GM18502 (cell line): Measurements from ENCODE around the gene RMND5B.
A peak's percentile ranks its signal among the peaks of the same experiment; 100 is the strongest.
"Not testable (repeated sequence)": the region's sequence is repeated elsewhere in the genome, so short reads cannot be mapped to it uniquely, and the experiment has no call there.

Experiments used
- ATAC-seq: cut with Tn5 transposase; IDR thresholded peaks from one replicate; pipeline ENCODE4 v1.9.1; 2021; ENCODE audit warnings: mild to moderate bottlenecking; ENCODE audit not compliant: unreplicated experiment, poor library complexity

The RMND5B gene

DNA sequence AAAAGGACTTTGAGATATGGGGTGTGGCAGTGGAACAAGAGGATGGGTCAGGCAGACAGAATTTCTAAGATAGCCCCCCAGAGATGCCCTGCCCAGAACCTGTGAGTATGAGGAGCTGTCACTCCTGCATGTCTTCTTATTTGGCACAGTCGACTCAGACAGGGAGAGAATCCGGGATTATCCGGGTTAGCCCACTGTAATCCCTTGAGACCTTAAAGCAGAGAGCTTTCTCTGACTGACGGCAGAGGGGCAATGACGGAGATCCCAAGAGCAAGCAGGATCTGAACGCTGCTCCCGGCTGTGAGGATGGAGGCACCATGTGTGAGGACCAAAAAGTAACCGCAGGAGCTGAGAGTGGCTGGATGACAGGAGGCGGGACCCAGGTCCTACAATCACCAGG lies 31.7 kb downstream of the RMND5B start:
- no peak for ATAC-seq

- ATAC-seq = peak; percentile 91
Observed at GRCh38 chr5:178163772-178164735, 33.2 kb downstream of the RMND5B start.

- ATAC-seq = no peak
Observed at GRCh38 chr5:178165581-178165980, 34.8 kb downstream of the RMND5B start.

DNA sequence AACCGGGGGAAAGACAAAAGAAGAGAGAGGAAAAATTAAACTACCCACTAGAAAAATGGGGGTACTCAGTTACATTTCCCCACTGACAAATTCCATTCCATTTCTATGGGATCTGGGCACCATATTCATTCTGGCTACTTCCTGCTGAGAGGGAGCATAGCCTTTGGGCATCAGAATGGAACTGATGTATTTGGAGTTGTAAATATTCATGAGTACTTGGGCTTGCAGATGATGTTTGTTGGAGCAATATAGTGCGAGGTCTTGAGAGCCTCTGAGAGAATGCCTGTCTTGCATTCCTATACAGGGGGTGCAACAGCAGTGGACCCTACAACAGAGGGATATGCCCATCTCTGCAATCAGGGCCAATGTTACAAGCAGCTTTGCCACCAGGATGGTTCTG lies 39.6 kb downstream of the RMND5B start:
- no peak for ATAC-seq

GRCh38 chr5:178174456-178174855 lies 43.6 kb downstream of the RMND5B start:
- no peak for ATAC-seq

- no peak for ATAC-seq
Observed at GRCh38 chr5:178176791-178177190, 46.0 kb downstream of the RMND5B start.

DNA sequence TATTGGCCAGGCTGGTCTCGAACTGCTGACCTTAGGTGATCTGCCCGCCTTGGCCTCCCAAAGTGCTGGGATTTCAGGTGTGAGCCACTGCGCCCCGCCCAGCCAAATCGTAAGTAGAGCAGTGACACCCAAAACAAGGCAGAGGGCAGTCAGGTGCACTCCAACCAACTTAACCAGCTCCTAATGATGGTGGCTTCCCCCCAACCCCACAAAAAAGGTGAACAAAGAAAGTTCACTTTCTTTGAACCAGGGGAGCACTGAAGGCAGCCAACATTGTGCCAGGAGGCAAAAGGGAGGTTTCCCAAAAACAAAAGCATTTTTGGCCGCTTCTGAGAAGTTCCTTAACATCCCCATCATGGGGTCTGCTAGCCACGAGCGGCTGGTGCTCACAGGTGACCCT lies 46.8 kb downstream of the RMND5B start:
- no peak for ATAC-seq

DNA sequence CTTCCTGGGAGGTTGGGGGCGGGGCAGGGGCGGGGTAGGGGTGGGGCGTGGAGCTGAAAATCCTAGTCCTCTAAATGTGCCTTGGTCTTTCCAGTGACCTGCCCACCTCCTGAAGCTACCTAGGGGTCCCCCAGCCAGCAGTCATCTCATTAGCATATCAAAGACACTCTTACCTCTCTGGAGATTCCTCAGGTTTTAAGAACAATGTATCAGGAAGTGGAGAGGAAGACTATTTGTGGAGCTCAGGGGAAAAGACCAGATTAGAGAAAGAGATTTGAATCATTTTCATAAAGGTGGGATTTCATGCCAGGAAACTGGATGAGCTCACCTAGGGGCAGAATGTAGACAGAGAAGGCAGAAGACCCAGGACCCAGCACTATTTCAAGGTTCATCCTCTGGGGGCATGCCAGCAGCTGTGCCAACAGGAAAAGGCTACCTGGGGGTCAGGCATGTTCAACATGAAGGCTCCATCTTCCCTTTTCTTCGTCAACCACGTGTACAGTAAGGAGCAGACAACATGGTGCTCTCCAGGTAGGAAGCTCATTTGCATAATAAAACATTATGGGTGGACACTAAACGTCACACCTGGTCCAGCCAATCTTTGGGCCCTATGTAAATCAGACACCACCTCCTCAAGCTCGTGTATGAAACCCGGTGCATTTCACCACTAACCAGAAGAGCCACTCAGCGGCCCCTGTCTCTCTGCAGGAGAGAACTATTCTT lies 49.5 kb downstream of the RMND5B start:
- ATAC-seq = no peak

DNA sequence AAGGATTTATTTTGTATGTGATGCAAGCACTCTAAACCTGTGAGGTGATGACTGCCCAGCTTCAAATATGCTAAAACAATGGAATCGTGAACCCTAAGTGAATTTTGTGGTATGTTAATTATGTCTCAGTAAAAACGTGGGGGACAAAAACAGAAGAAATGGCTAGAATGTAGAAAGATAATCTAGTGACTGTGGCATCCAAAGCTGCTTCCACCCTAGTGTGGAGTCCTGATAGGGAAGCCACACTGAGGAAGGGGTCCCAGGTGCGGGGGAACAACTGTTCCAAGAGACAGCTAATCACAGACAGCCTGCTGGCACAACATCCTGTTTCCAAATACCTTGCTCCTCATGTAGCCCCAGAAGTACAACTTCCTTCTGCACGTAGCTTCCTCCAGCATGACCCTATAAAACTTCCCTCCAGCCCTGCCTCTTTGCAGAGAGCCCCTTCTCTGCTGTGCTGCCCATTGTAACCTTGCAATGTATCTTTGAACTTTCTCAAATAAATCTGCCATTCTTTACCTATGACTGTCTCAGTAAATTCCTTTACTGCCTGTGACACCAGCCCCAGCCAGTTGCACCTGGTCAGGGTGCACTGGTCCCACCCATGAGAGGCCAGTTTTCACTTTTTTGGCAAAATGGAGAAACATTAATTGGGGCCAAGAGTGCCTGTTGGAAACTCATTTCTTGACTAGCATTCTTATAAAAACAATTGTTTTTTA lies 51.5 kb downstream of the RMND5B start:
- ATAC-seq = no peak

DNA sequence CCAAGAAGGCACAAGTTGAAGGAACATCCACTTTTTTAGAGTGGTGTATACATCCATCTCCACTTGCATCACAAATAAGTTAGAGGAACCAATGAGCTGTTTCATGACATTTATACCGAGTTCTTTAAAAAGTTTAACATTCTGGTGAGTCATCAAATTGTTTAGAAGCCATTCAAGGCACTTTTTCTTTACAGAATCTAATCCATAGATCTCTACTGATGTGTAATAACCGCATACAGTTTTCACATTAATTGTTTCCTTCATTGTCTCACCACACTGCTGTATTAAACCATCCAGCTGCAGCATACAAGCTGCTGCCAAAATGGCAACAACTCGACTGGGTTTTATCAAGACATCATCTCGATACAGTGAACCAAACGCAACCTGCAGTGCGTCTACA lies 55.6 kb downstream of the RMND5B start:
- ATAC-seq = no peak

GRCh38 chr5:178187014-178187413 lies 56.2 kb downstream of the RMND5B start, which contains the start of gene GMCL2:
Gene GMCL2, minus strand, starts transcription at chr5:178187371. Its CDS starts 72 bp downstream, at chr5:178187299.
- ATAC-seq = no peak

DNA sequence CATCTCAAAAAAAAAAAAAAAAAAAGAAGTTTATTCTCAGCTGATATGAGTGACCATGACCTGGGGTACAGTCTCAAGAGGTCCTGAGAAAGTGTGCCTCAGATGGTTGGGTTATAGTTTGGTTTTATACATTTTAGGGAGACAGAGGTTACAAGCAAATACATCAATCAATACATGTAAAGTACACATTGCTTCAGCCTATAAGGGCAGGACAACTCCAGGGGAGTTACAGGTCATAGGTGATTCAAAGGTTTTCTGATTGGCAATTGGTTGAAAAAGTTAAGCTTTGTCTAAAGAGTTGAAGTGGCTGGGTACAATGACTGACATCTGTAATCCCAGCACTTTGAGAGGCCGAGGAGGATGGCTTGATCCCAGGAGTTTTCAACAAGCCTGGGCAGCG lies 58.6 kb downstream of the RMND5B start:
- ATAC-seq = no peak

DNA sequence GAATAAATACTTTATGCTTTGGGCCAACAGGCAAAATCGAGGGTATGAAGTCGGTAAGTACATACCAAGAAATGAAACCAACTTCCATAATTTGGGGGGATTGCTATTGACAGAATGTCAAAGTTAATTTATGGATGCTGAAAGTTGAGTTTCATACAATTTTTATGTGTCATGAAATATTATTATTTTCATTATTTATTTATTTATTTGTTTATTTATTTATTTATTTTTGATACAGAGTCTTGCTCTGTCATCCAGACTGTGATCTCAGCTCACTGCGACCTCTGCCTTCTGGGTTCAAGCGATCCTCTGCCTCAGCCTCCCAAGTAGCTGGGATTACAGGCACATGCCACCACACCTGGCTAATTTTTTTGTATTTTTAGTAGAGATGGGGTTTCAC lies 60.8 kb downstream of the RMND5B start:
- ATAC-seq = no peak

DNA sequence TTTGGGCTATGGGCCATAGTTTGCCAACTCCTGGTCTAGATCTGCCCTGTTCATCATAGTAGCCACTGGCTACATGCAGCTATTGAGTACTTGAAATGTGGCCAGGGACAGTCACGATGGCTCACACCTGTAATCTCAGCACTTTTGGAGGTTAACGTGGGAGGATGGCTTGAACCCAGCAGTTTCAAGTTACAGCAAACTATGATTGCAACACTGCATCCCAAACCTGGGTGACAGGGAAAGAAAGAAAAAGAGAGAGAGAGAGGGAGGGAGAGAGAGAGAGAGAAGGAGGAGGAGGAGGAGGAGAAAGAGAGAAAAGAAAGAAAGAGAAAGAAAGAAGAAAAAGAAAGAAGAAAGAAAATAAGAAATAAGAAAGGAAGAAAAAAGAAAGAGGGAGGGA lies 61.4 kb downstream of the RMND5B start:
- ATAC-seq = no peak

GRCh38 chr5:178192787-178193186 lies 62.0 kb downstream of the RMND5B start:
- no peak for ATAC-seq

DNA sequence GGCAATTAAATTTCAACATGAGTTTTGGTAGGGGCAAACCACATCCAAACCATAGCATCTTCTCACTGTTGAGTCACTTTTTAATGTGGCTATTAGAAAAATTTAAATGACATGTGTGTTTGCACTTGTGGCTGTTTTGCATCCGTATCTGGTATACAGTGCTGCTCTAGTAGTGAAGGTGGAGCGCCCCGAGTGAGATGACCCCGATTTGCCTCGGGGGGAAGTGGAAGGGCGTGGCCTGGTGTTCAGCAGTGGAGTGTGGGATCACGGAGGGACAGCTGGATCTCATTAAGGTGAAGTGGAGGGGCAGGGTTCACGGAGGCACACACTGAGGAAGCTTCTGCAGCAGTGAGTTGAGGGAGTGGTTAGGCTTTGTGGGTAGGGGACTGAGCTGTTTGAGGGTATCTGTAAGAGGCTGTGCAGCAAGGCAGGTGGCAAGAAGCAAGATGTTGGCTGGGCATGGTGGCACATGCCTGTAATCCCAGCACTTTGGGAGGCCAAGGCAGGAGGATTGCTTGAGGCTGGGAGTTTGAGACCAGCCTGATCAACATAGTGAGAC lies 62.5 kb downstream of the RMND5B start:
- no peak for ATAC-seq

GRCh38 chr5:178194026-178194425 lies 63.2 kb downstream of the RMND5B start:
- ATAC-seq = no peak

DNA sequence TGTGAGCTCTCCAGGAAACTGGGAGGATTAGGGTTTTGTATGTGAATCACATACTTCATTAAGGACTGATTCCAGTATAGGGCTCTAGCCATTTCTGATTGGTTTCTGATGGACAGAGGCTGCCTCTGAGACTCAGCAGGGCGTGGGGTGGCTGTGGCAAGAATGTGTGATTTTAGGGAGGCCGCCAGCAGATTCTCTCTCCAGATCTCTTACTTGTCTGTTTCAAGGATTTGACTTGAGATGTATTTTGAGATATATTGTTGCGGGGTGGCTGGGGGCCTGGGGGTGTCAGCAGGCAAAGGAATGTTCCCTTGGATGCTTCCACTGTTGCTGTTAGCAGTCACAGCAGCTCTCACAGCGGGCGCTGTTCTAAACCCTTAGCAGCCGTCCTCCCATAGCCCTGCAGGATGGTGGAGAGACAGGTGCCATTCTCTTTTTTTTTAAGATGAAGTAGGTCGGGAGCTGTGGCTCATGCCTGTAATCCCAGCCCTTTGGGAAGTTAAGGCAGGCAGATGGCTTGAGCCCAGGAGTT lies 65.5 kb downstream of the RMND5B start:
- ATAC-seq = no peak

DNA sequence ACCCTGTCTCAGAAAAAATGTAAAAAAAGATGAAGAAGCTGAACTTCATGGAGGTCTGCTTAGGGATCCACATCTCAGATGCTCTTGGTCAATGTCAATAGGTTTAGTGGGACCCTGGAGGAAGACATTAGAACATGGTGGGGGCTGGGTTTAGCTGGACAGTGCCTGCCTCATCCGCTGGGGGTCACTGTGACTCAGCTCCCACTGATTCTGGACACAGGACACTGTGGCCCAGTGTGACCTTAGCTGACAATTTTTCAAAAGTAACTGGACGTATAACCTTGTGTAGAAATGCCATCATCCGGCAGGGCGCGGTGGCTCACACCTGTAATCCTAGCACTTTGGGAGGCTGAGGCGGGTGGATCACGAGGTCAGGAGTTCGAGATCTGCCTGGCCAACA lies 66.2 kb downstream of the RMND5B start:
- no peak for ATAC-seq

GRCh38 chr5:178198151-178198550 lies 67.3 kb downstream of the RMND5B start:
- not testable (repeated sequence) for ATAC-seq
